Measurements from ENCODE around the gene GLCE. TPM values are rescaled to one million over a fixed set of nuclear protein-coding genes. Genes with fewer than 3 reads are reported as not detected.

The GLCE gene
- total RNA-seq, 2 donors from 2014 or later: 6.6 to 9.3 TPM

DNA sequence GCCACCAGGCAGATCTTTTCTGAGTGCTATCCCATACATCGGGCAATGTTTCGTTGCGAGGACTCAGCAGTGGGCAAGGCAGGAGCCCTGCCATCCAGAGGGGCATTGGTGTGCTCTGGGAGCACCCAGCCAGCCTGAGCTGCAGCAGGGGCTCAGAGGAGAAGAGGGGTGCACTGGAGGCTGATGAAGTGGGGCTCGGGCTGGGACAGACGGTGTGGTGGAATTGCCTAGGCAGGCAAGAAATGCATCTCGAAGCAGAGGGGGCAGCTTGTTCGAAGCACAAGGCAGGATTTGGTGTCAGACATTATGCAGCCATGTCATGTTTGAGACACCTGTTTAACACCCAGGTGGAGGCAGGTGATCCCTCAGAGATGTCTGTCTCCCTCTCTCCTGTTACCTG, 157.6 kb downstream of the GLCE start:
- ATAC-seq: no peak
- peaks cover 57% of the 10 kb centered on the region for H3K4me1 ChIP-seq

DNA sequence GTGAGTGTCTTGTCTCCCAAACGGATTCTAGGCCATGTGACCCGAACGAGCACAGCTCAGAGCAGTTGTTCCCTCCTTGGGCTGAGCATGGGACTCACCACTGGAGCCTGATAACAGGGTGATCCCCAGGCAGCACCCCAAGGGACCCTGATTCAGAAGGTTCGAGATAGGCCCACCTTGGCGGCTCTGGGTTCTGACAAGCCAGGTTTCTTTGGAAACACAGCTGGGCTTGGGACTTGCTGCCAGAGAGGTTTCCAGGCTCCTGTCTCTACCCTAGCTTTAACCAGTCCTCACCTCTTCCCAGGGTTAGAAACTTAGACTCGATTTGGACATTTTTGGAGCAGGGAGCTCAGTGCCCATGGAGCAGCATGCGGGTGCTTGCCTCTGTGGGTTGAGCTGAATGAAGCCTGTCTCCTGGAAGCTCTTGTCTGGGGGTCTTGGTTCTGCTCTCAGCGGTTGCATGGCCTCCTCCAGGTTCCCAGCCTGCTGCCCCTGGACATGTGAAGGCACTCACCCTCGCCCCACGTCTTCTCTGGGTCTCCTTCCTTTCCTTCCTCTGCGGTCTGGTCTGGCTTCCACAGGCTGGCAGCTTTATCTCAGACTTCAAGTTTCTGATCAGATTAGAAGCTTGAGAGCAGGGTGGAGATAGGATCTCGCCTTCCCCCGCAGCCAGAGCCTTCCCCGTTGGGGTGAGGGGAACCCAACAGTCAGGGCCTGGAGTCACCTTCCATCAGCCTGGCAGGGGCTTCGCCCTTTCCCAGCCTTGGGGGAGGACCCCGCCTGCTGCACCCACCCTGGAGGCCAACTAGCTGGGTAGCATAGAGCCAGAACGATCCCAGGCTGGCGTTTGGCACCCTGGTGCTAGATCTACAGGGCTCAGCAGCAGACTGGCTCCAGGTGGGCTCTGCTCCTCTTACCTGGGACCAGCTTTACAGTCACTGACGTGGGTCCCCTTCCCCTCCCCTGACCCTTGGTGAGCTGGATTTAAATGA, 159.2 kb downstream of the GLCE start:
- no peaks in the 10 kb centered on the region for H3K27me3 ChIP-seq
- TF ChIP-seq POLR2A (IDR thresholded peaks at IDR 0.05): no peak
- TF ChIP-seq, protein P1, sequence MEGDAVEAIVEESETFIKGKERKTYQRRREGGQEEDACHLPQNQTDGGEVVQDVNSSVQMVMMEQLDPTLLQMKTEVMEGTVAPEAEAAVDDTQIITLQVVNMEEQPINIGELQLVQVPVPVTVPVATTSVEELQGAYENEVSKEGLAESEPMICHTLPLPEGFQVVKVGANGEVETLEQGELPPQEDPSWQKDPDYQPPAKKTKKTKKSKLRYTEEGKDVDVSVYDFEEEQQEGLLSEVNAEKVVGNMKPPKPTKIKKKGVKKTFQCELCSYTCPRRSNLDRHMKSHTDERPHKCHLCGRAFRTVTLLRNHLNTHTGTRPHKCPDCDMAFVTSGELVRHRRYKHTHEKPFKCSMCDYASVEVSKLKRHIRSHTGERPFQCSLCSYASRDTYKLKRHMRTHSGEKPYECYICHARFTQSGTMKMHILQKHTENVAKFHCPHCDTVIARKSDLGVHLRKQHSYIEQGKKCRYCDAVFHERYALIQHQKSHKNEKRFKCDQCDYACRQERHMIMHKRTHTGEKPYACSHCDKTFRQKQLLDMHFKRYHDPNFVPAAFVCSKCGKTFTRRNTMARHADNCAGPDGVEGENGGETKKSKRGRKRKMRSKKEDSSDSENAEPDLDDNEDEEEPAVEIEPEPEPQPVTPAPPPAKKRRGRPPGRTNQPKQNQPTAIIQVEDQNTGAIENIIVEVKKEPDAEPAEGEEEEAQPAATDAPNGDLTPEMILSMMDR (IDR thresholded peaks at IDR 0.05): no peak
- H3K9me3 ChIP-seq: no peaks in the 10 kb centered on the region
- no peaks in the 10 kb centered on the region for H3K36me3 ChIP-seq (replicated peaks in 1 of 2; ENCODE audit: insufficient read depth in 1 of 2, low read depth in 2 of 2)
- no peak overlapping the region for H3K4me3 ChIP-seq
- intact Hi-C loops (cut with DNase I): no loop called here
- ATAC-seq: no peak
- H3K4me1 ChIP-seq: peaks cover 47% of the 10 kb centered on the region
- WGBS, 2 donors: 58 to 62% methylated on average over 15 to 19 of the region's 19 CpGs
- no peak for DNase-seq
- peak overlapping the region in 3 of 4 donors; percentile 21 to 60 (median 43) for H3K27ac ChIP-seq

More for the DNA sequence above, 157.6 kb downstream of the GLCE start:
- TF ChIP-seq, protein P1 (IDR thresholded peaks at IDR 0.05): no peak
- no peak for TF ChIP-seq POLR2A (IDR thresholded peaks at IDR 0.05)
- H3K36me3 ChIP-seq (replicated peaks in 1 of 2; ENCODE audit: insufficient read depth in 1 of 2, low read depth in 2 of 2): no peaks in the 10 kb centered on the region
- WGBS, 2 donors: 70 to 74% methylated on average over 7 of the region's 7 CpGs
- DNase-seq: no peak
- intact Hi-C loops (cut with DNase I): no loop called here
- peak overlapping the region in 3 of 4 donors; percentile 54 to 67 (median 67) for H3K27ac ChIP-seq
- no peak overlapping the region for H3K4me3 ChIP-seq
- no peaks in the 10 kb centered on the region for H3K27me3 ChIP-seq
- H3K9me3 ChIP-seq: no peaks in the 10 kb centered on the region

DNA sequence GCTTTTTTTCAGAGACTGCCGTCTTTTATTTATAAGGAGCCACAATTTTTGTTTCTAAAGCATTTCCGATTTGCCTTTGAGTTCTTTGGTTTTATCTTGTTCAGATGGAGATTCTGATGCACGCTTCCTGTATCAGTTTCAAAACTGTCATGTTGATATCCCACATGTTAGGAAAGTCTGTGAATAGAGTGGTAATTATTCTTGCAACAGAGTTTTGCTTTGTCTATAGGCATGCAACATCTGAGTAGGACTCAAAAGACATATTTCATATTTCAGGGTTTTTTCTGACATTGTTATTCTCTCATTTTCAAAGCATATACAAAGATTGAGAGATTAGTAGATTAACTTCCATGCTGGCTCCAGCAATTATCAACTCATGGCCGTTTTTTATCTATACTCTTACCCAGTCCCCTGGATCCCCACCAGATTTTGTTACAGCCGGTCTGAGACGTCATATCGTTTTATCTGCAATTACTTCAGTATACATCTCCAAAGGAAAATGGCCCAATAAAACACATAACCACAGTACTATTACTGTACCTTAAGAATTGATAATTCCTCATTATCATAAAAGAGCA, 160.6 kb downstream of the GLCE start:
- Histone ChIP-seq H3K9me3 (no peaks in the 10 kb centered on the region), H3K4me1 (peaks cover 37% of the 10 kb centered on the region), H3K36me3 (replicated peaks in 1 of 2; ENCODE audit: insufficient read depth in 1 of 2, low read depth in 2 of 2) (no peaks in the 10 kb centered on the region), H3K27ac (no peak overlapping the region), H3K27me3 (no peaks in the 10 kb centered on the region), H3K4me3 (no peak overlapping the region)
- 40 to 47% methylated on average over 7 of the region's 7 CpGs for WGBS, 2 donors
- intact Hi-C loops (cut with DNase I): no loop called here
- TF ChIP-seq, protein P1 (IDR thresholded peaks at IDR 0.05): no peak
- no peak for TF ChIP-seq POLR2A (IDR thresholded peaks at IDR 0.05)
- no peak for ATAC-seq
- no peak for DNase-seq

Other genes with a start within 250 kb of the GLCE start
- gene SPESP1, start 230.1 kb upstream of the GLCE start, total RNA-seq: 1 to 10 TPM in 1 of 2 donors, not detected in 1; 2.1 TPM
- gene NOX5, start 145.9 kb upstream of the GLCE start, total RNA-seq: under 1 TPM in 1 of 2 donors, not detected in 1; 0.26 TPM
- 10 to 100 TPM in 1 of 2 donors, 1 to 10 TPM in 1; 6.5 to 11.5 TPM for gene PAQR5, start 138.3 kb downstream of the GLCE start, total RNA-seq